ENCODE data around the gene AK9. TPM values are rescaled to one million over a fixed set of nuclear protein-coding genes. Genes with fewer than 3 reads are reported as not detected.

AK9 gene
- total RNA-seq, 1 donor: 8.0 TPM

DNA sequence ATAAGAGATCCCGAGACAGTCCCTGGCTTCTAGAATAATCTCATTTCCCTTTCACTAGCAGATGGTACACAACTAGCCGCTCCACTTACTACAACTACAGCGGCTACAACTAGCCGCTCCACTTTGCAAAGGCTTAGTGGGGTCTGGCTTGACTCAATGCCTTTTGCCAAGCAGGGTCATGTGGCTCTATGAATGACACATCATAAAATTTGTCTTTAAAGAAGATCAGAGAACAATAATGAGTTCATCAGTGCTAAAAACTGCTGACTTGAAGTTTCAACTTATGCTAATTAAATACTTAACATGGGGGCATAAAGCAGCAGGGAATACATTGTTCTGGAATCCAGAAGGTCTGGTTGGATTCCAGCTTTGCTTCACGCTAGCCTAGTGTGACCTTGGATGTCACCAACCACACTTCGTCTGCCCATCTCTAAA is 233.4 kb downstream of the AK9 start:
- no peak for DNase-seq (ENCODE audit: low read depth)
- TF ChIP-seq CTCF (IDR thresholded peaks at IDR 0.05; ENCODE audit: insufficient read depth, low read length): no peak
- H3K4me3 ChIP-seq (ENCODE audit: low read depth, low read length): no peak overlapping the region

DNA sequence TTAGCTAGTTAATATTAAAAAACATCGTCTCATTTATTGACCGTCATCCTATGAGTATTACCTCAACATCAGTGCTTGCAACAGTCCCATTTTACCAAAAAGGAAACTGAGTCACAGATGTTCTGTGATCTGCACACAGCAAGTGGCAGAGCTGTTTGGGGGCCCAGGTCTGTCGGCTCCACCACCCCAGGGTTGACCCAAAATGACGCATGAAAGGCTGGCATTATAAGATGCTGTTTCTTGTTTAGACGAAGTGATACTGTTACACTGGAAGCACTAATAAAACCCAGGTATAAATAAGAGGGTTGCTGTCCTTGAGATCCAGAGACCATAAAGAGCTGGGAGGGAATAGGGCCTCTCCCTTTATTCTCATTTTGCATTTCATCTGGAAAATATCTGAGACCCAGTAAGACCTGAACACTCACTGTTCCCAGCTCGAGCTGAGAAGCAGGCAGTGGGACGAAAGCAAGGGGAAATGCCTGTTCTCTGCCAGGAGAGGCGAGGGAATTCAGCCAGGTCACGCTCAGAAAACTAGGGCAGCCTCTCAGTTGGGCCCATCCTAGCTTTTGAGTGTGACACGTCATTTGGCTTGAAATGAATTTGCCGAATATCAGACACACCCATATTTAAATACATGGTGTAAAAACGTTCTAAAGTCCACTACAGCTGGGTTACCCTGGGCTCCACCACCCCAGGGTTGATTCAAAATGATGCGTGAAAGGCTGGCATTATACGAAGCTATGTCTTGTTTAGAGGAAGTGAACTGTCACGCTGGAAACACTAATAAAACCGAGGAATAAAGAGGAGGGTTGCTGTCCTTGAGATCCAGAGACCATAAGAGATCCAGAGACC is 234.1 kb downstream of the AK9 start:
- peak overlapping the region; percentile 88 for H3K4me3 ChIP-seq (ENCODE audit: low read depth, low read length)
- DNase-seq (ENCODE audit: low read depth): peak; percentile 96
- TF ChIP-seq CTCF (IDR thresholded peaks at IDR 0.05; ENCODE audit: insufficient read depth, low read length): no peak

GRCh38 chr6:109456111-109456583 is 234.9 kb downstream of the AK9 start:
- DNase-seq (ENCODE audit: low read depth): no peak
- no peak for TF ChIP-seq CTCF (IDR thresholded peaks at IDR 0.05; ENCODE audit: insufficient read depth, low read length)
- H3K4me3 ChIP-seq (ENCODE audit: low read depth, low read length): peak overlapping the region; percentile 88

DNA sequence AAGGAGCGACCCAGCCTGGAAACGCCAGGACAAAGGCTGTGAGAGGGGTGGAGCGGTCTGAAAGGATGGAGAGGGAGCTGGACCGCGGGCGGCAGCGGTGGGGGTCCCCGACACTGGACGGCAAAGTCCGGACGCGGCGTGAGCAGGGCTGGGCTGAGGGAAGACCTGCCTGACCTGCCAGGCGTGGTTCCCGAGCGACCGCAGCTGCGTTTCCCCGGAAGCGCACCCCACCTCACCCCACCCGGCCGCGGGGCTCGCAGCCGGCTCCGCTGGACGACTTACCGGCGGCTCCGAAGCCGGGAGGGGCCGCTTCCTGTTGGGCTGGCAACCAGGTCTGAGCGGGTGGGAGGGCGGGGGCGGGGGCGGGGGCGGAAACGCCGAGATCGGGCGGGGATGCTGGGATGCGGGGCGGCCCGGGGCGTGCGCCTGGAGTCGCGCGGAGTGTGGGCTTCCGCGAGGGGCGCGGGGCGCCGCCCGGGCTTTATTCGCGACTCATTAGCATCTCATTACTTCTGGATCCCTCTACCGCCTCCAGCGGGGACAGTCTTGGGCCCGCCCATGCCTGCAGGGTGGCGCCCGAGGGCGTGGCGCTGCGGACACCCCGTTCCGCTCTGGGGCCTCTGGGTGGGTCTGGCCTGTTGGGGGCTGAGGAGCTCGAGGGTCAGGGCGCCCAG is 235.4 kb downstream of the AK9 start, which contains the start of gene MICAL1:
TSS of gene MICAL1 (minus strand) at position 336 of the 674 bp plus-strand sequence. CDS start 1,576 bp downstream, outside the sequence.
- H3K4me3 ChIP-seq (ENCODE audit: low read depth, low read length): peak within 1 kb of the TSS; percentile 88
- peak; percentile 60 for DNase-seq (ENCODE audit: low read depth)
- peak; percentile 43 for TF ChIP-seq CTCF (IDR thresholded peaks at IDR 0.05; ENCODE audit: insufficient read depth, low read length)

- DNase-seq (ENCODE audit: low read depth): peak; percentile 35
- TF ChIP-seq CTCF (IDR thresholded peaks at IDR 0.05; ENCODE audit: insufficient read depth, low read length): no peak
- peak overlapping the region; percentile 88 for H3K4me3 ChIP-seq (ENCODE audit: low read depth, low read length)
Measured at GRCh38 chr6:109454496-109455436, 236.2 kb downstream of the AK9 start.
